Measurements from ENCODE around the gene TYSND1.
"Not testable (repeated sequence)": the region's sequence is repeated elsewhere in the genome, so short reads cannot be mapped to it uniquely, and the experiment has no call there.

Gene TYSND1

DNA sequence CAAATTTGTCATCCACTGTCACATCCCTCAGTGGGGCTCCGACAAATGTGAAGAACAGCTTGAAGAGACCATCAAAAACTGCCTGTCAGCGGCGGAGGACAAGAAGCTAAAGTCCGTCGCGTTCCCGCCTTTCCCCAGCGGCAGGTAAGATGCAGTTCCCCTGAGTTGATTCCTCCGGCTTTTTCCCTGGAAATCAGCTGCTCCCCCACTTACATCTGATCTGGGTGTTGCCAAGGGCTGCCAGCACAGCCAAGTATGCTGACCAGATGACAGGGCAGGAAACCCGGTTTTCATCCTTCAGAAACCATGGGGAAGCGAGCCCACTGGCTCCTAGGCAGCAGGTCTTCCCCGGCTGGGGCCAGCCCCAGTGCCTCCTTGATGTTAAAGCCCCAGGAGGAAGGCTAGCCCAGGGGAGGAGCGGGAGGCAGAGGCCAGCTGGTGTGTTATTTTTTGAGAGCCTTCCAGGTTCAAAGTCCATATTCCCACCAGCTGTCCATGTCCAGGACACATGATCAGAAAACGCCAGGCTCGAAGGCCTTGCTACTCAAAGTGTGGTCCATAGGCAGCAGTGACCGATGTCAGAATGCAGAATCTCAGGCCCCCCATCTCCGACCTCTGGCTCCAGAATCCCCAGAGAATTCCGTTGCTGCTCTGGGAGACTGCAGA lies 37.3 kb downstream of the TYSND1 start:
- DNase-seq (ENCODE audit: low read depth in 3 of 3): no peak

DNA sequence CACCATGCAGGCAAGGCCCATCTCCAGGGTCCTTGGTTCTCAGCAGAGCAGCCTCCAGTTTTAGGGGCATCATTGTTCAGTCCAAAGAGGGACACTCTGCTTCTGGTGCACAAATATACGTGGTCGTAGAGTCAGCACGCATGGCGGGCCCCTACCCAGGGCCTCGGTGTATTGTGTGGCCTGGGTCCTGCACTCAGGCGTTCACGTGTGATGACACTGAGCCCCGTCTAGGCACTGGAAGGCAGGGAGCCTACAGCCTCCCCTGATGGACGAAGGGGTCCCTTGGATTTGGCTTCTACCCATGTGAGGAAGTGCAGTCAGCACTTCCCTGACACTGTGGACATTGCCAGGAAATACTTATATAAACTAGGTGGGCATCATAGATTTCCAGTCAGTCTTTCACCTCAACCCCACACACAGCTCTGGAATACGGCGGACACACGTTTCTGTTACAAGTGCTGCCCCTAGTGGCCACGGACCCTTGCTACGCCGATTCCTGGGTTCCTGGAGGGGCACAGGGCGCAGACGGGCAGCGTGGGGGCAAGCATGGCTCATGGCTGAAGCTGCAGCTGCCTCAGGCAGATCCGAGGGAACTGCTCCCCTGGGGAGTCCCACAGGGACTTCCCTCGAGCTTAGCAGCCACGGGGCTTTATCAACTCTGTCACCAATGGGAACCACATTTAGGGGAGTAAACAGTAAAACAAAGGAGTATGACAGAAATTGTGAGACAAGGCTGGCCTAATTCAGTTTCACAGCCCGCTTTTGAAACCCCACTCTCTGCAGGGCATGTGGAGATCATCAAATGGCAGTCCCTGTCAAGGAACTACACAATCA lies 39.3 kb downstream of the TYSND1 start:
- DNase-seq (ENCODE audit: low read depth in 3 of 3): no peak

DNA sequence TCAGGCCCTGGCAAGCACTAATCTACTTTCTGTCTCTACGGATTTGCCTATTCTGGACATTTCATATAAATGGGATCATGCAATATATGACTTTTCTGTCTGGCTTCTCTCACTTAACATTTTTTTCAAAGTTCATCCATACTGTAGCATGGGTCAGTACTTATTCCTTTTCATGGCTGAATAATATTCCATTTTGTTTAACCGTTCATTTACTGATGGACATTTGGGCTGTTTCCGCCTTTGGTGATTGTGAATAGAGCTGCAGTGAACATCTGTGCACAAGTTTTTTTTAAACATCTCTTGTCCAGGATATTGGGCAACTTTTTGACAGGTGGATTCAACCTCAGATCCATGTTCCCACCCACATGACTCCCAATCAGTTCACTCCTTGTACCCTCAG lies 44.8 kb downstream of the TYSND1 start:
- DNase-seq (ENCODE audit: low read depth in 3 of 3): no peak

DNA sequence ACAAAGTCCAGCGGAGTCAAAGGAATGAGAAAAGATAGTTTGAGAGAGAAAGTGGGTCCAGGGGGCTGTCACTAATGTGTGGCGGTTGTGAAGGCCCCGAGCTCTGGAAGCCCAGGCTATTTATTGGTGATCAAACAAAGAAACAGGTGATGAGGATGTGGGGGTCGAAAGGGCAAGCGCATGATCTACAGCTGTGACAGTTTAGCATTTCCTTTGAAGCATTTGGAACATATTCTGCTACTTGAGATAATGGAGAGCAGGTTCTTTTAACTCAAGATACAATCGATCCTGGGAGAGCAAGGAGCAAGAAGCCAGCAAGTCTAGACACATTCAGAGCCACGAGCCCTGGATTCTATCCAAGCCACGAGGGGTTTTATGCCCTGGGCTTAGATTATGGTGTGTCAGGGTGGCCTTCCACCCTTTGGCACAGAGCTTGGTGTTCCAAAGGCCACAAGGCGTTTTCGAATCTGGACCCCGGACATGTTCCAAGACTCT lies 45.4 kb downstream of the TYSND1 start:
- DNase-seq (ENCODE audit: low read depth in 3 of 3): not testable (repeated sequence)

DNA sequence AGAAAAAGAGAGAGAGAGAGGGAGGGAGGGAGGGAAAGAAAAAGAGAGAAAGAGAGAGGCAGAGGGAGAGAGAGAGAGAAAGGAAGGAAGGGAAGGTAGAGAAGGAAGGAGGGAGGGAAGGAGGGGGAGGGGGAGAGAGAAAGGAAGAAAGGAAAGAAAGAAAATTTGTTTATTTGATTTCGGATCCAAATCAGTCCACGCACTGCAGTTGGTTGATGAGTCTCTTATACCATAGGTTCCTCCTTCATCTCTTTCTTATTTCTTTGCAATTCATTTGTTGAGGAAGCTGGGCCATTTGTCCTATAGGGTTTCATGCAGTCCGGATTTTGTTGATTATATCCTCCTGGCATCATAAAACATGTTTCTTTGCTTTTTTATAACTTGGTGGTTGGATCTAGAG lies 48.2 kb downstream of the TYSND1 start:
- no peak for DNase-seq (ENCODE audit: low read depth in 3 of 3)

DNA sequence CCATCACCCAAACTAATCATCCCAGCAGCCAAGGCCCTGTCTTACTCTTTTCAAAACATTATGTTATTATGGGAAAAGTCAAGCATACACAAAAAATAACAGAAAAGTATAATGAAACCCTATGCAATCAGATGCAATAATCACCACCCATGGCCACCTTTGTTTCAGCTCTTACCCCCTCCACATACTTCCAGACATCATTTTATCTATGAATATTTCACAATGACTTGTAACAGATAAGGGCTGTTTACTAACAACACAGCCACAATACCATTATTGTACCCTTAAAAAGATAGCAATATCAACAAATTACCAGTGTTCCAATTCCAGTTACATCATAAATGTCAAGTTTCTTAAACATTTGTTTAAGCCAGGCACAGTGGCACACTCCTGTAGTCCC lies 49.0 kb downstream of the TYSND1 start:
- no peak for DNase-seq (ENCODE audit: low read depth in 3 of 3)

DNA sequence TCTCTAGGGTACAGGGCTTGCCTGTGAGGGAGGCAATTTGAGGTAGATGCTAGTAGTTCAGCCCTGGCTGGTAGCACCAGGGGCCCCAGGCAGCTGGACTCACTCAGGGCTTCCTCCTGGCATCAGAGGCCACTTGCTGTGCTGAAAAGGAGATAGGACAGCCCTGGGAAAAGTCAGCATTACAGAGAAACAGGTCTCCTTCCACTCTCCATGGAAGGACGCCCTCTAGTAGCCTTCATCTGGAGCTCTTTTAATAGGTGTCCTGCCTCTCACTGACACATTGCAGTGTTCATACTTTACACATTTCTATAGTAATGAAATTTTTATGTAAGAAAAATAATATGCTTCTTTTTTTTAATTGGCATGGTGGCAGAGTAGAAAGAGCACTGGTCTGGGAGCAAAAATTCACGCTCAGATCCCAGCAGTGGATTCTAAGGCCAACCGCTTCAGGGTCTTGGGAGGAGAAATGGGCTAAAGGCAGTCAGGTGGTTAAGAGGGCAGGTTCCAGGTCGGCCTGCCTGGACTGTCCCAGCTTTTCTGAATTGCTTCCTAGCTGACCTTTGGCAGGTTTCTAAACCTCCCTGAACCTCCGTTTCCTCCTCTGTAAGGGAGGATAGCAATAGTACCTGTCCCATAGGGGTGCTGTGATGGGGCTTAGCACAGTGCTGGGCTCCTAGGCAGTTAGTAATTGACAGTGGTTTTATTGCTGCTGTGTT lies 49.6 kb downstream of the TYSND1 start:
- DNase-seq (ENCODE audit: low read depth in 3 of 3): no peak

DNA sequence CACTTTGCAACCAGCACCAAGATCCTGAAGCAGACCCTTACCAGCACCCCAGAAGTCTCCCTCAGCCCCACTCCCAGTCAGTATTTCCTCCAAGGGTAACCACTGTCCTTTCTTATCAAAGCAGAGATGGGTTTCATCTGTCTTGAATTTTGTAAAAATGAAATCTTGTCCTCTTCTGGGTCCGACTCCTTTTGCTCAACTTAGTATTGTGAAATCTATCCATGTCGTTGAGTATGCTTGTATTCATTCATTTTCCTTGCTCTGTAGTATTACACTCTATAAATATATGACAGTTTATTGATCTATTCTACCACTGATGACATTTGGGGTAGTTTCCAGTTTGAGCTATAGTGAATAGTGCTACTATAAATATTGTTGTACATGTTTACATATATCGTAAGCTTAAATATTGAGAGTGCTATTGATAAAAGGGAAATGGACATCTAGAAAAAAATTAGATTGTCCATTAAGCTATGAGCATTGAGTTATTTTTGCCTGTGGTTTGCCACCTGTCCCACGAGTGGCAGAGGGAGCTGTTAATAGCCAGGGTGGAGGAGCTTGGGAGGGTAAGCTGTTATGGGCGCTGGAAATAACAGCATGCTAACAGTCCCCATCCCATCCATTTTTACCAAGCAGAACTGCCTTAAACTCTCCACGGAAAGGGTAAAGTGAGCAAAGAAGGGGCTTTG lies 50.3 kb downstream of the TYSND1 start:
- DNase-seq (ENCODE audit: low read depth in 3 of 3): no peak

DNA sequence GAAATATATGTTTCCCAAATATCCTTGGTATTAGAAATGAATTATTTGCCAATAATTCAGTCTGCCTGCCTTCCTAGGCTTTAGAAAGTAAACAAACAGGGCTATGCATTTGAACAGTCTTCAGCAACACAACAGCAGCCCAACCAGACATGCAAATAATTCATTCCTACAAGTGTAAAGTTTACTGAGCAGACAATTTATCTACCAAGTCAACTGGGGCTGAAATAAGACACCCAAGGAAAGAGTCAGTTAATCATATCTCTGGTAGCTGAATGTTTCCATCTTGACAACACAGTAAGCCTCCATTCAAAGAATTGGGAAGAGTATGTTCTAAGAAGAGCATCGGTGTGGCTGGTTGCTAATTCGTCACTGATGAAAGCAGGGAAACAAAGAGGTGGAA lies 52.2 kb downstream of the TYSND1 start:
- no peak for DNase-seq (ENCODE audit: low read depth in 3 of 3)

DNA sequence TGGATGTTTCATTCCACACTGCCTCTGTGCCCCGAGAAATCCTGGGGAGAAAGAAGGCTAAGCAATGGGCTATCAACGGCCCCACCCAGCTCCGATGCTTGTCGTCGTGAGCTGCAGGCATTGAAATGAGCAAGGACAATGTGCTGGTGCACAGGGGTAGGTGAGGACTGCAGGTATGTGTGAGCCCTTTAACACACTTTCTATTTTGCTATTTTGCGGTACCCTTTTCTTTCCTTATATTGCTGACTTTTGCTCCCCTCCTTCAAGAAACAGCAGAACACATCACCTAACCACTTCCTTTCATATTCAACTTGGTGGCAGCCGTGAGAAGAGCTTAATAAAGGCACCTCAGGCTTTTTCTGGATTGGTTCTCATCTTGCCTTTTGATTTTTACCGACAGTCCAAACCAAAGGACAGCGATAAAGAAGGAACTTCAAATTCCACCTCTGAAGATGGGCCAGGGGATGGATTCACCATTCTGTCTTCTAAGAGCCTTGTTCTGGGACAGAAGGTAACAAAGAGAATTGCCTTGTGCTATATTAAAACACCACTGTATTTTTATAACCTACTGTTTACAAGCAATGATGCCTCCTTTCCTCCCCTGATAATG lies 53.1 kb downstream of the TYSND1 start:
- DNase-seq (ENCODE audit: low read depth in 3 of 3): no peak

DNA sequence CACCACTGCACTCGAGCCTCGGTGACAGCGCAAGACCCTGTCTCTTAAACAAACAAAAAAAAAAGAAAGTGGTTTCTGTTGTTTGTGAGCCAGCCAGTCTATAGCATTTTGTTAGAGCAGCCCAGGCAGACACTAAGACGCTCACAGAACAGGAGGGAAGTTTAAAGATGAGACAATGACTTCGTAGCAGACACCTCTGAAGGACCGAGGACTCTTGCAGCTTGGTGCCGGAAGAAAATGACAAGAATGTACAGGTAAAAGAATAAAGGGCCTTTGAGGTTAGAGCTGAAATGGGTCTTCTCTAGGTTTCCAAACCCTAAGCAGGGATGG lies 54.1 kb downstream of the TYSND1 start:
- DNase-seq (ENCODE audit: low read depth in 3 of 3): no peak

DNA sequence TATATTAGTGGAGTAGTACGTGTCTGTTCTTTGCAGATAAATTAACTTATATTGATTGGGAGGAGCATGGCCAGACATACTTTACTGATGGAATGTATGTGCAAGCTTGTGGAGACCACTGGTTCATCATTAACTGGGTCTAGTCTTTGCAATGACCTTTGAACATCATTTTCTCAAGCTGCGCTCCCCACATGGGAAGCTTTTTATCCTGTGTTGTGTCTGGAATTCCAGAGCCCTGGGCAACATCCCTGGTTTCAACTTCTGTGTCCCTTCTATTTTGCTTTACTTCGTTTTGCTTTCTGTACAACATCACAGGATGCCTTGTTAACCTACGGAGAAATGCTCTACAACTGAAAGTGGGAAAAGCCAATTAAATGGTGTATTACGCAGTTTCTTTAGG lies 55.5 kb downstream of the TYSND1 start:
- no peak for DNase-seq (ENCODE audit: low read depth in 3 of 3)

DNA sequence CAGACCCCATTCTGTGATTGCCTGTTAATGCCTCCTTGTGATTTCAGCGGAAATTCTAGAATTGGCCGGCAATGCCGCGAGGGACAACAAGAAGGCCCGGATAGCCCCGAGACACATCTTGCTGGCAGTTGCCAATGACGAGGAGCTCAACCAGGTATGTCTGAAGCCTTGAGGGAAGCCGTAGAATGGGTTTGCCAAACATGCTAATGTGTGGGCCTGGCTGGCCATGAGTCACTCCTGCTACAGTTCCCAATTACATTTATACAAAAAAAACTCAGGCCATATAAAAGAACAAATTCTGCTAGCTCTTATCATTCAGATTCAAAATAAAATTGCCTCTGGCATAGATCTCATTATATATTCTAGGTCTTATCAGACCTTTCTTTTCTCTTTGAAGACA lies 56.5 kb downstream of the TYSND1 start:
- no peak for DNase-seq (ENCODE audit: low read depth in 3 of 3)

DNA sequence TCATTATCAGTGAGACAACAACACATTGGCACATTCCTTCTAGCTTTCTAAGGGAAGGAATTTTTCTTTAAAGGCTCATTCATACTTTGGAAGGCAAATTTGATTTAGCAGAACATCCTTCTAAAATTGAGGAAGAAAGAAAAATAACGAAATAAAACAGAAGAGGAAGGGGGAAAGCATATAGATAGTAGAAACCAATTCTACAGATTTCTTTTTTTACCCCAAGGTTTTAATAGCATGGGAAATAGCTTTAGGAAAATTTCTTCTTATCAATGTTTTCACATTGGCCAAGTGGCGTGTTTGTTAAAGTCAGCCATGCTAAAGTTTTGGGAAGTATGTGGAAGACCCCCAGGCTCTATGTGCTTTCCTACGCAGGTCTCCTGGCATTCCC lies 58.2 kb downstream of the TYSND1 start:
- DNase-seq (ENCODE audit: low read depth in 3 of 3): no peak
